C1 segment of cervical spinal cord (tissue), 14 donors: Measurements from ENCODE around the gene SNW1.
"Not testable (repeated sequence)": the region's sequence is repeated elsewhere in the genome, so short reads cannot be mapped to it uniquely, and the experiment has no call there.

ENCODE experiments used
- DNase-seq, 14 donors: peaks; one replicate each; lab custom pipeline; 2025; lab: John Stamatoyannopoulos, UW

The SNW1 gene

DNA sequence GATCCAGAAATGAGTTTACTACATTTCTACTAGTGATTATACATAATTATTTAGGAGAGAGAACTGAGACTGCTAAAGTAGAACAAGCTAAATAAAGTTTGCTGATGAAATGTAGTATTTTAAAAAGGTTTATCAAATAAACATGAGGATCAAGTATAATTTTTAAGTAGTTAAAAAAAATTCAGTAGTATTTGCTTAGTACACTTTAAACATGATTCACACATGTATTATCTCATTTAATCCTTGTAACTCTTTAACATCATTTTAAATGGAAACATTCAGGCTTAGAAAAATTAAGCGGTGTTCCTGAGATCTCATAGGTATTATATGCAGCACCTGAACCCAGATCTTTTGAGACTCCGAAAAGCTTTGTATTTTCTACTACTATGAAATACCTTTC is 8.7 kb downstream of the SNW1 start:
- no peak for DNase-seq

GRCh38 chr14:77747425-77747824 is 13.5 kb downstream of the SNW1 start:
- not testable (repeated sequence) for DNase-seq

GRCh38 chr14:77746064-77746702 is 14.8 kb downstream of the SNW1 start:
- no peak for DNase-seq

GRCh38 chr14:77741438-77741837 is 19.5 kb downstream of the SNW1 start:
- no peak for DNase-seq

- DNase-seq = peak in 3 of 14 donors; percentile 0 to 12 (median 6)
Observed at GRCh38 chr14:77738559-77739250, 22.3 kb downstream of the SNW1 start.

DNA sequence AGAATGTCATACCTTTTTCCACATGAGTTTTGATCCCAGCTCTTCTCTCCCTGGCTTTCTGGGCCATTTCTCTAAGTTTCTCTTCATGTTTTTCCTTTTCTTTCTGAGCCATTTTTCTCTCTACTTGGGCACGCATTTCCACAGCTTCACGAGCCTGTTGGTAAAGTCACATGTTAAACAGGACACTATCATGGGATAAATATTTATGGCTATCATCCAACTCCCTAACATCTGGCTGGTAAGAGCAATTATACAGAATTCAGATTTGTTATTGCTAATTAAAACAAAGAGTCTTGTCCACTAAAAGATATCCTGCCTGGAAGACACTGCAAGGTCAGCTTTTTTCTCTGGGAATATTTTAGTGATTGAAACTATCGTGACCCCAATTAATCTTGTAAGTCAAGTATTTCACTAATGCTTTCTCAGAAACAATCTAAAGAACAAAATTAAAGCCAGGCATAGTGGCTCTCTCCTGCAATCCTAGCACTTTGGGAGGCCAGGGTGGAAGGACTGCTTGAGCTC is 29.9 kb downstream of the SNW1 start:
- no peak for DNase-seq

DNA sequence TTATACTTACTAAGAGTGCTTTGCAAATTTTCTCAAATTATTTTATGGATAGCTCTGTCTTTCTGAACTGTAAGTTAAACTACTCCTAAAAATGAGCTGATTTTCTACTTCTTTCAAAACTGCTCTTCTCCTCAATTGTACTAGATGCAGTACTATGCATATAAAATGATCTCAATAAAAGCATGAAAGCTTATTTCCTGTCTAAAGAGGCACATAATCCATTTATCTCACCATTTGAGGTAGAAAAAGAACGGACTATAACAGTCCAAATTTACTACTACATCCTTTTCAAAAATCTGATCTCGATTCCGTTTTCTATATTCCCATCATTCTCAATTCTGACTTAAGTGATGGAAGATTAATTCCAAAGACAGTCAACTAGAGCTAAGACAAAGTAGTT is 38.7 kb downstream of the SNW1 start:
- DNase-seq = no peak

DNA sequence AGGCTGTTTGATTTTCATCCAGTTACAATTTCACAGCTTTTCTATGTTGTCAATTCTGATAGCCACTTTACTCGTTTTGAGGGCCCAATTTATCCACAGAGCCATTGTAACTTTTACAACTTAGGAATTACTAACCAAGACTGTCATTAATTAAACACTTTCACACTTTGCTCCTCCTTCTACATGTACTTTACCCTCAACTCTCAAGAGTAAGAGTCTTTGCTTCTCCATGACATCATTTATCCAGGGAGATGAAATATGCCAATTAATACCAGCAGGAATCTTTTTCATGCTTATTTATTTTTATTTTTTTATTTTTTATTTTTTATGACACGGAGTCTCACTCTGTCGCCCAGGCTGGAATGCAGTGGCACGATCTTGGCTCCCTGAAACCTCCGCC is 39.5 kb downstream of the SNW1 start:
- DNase-seq = no peak

GRCh38 chr14:77717608-77718305 is 43.2 kb downstream of the SNW1 start:
- DNase-seq = no peak

- no peak for DNase-seq
Observed at GRCh38 chr14:77714926-77715325, 46.0 kb downstream of the SNW1 start.

DNA sequence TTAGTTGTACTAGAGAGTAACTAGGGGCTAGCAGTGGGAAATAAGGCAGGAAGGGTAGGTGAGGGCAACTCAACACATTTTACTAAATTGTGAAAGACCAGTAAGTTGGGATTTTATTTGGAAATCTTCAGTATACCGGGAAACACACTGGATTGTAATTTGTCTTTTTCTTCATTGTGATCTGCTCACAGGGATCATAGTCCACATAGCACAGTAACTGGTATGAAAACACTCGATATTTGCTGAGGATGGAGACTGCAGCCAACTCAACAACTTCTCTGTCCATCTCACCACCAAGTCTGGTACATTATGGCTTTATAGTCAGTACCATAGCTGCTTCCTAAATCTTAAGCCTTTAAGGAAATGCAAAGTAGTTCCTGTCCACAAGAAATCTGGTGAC is 50.6 kb downstream of the SNW1 start:
- no peak for DNase-seq

GRCh38 chr14:77709412-77709811 is 51.5 kb downstream of the SNW1 start:
- no peak for DNase-seq

DNA sequence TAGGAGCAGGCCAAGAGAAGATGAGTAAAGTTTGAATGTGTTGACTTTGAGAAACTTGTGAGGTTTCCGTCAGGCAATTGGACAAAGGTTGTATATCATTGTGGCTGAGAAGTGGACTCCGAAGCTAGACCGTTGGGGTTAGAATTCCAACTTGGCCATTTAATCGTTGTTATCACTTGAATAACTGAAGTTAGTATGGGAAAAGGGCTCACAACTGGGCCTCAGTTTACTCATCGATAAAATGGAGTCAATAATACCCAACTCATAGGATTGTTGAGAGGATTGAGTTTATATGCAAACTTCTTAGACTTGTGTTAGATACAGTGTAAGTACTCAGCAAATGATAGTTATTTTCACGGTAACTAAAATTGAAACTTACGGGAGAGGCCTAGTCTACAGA is 52.2 kb downstream of the SNW1 start:
- no peak for DNase-seq

GRCh38 chr14:77707724-77708408 is 53.1 kb downstream of the SNW1 start, which contains the start of the genes ALKBH1 and SLIRP:
Gene ALKBH1, minus strand, starts transcription at chr14:77708023. Its CDS starts 19 bp downstream, at chr14:77708004.
Gene SLIRP, plus strand, starts transcription at chr14:77708103. Its CDS starts 9 bp downstream, at chr14:77708112.
- peak; percentile 38 to 90 (median 83) for DNase-seq

- peak in 5 of 14 donors; percentile 21 to 41 (median 37) for DNase-seq
Observed at GRCh38 chr14:77707355-77707723, 53.6 kb downstream of the SNW1 start.

DNA sequence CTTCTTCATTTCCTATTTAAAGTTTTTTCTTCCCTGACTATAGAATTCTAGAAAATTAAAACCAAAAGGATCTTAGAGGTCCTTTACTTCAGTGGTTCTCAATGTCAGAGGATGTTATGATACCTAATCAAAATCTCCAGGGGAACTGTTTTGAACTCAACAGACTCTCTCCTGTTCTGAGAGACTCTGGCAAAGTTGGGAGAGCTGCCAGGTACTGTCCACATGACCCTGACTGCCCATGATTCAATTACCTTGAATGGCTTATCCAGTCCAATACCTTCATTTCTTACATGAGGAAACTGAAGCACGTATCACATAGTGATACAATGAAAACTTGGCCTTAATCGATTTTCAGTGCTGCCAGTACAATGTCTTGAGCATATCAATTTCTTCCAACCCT is 69.7 kb downstream of the SNW1 start:
- DNase-seq = no peak

DNA sequence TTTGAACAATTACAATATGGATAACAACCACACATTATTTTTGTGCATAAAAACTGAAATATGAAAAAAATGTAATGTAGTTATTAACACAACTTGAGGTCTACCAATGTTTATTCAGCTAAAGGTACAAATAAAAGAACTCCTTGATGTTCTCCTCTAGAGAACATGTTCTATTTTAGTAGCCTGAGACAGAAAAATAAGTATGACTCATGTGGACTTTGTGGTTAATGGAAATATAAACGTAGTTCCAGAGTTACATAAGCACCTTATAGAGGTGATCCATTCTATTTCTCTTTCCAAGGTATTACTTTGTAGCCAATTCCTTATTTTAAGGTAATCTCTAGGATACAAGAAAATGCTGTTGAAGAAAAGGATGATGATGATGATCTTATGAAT is 78.8 kb downstream of the SNW1 start:
- no peak for DNase-seq

GRCh38 chr14:77681196-77682157 is 79.5 kb downstream of the SNW1 start:
- no peak for DNase-seq

DNA sequence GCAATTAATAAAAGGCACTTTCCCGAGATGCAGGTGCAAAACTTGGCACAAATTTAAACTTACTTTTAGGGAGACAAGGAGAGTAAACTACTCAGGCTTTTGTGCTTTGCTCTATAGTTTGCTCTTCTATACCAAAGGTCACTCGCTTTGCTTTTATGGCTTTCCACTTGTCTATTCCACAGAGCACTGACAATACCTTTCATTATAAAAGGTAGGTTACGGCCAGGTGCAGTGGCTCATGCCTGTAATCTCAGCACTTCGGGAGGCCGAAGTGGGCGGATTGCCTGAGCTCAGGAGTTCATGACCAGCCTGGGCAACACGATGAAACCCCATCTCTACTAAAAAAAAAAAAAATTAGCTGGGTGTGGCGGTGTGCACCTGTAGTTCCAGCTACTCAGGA is 86.0 kb downstream of the SNW1 start:
- DNase-seq = no peak

DNA sequence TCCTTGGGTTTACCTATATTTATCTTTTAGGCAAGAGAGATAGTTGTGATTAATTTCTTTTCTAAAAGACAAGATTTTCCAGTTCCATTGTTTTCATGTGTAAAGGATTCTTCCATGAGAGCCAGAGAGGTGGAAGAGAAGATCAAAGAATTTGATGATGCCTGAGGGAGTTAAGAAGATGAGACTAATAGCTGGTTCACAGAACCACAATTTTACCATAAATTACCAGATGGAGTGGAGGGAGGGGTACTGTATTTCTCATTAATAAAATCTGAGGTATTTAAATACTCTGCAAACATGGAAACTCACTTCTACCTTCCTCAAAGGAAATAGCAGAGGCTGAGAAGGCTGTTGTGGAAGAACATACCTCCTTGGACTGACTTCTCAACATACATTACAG is 87.8 kb downstream of the SNW1 start:
- no peak for DNase-seq
